H1 (cell line): ENCODE data around the gene EXOC6.

ENCODE experiments used
- CREB1 ChIP-seq: IDR thresholded peaks from 2 replicates; pipeline ENCODE4 v1.6.1; 2012; ENCODE audit warnings: inconsistent platforms
- EP300 ChIP-seq, 2 experiments: IDR thresholded peaks; 1 replicate in 1 of 2; 2 replicates in 1 of 2; pipeline ENCODE4 v1.6.1; 2011 to 2012; ENCODE audit warnings: low read depth in 2 of 2, low read length in 2 of 2, mild to moderate bottlenecking in 2 of 2, borderline replicate concordance in 1 of 2, inconsistent platforms in 1 of 2, moderate library complexity in 1 of 2
- EZH2 ChIP-seq: fragments of 200-600 bp; sonication (generic); IDR thresholded peaks from 2 replicates; pipeline ENCODE4 v1.7.1; 2012; ENCODE audit warnings: low read depth, mild to moderate bottlenecking, moderate library complexity, low read length, inconsistent platforms; ENCODE audit not compliant: severe bottlenecking
- TEAD4 ChIP-seq: IDR thresholded peaks from 2 replicates; pipeline ENCODE4 v1.6.1; 2012; ENCODE audit warnings: low read depth, low read length, inconsistent platforms, mixed read lengths

DNA sequence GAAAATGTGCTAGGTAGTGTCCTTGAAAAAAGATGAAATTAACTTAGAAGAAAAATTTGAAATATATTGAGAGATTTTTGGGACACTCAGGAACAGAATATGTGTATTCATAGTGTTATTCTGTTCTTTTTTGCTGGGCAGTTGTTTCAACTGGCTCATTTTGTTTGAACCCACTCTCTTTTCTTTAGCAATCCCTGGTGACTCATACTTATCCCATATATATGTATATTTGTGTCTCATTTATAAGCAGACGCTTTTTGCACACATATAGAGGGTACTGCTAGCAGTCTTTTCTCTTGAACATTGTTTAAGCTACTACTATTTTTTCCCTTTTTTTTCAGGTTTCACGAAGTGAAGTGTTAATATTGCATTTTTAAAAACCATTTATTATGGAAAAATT lies 1.9 kb downstream of the EXOC6 start:
- TF ChIP-seq EZH2 (no peak), TEAD4 (no peak), CREB1 (no peak), EP300 (IDR thresholded peaks at IDR 0.05; ENCODE audit: borderline replicate concordance in 1 of 2, low read depth in 2 of 2, low read length in 2 of 2) (no peak)
